AG10803 (cell line): ENCODE measurements around the gene CFL2.

Experiments used
- DNase-seq: peaks from one replicate; pipeline ENCODE4 v3.0.0; 2010; ENCODE audit warnings: low read depth
- H3K4me3 ChIP-seq: 2 replicates; pipeline ENCODE4 v1.5.1; 2011; ENCODE audit warnings: mild to moderate bottlenecking, low read length, control low read depth
- TF ChIP-seq, protein P1 (sequence below): conservative IDR thresholded peaks from 2 replicates; pipeline ENCODE4 v1.5.1; 2011; ENCODE audit warnings: mild to moderate bottlenecking, low read length, control low read depth, inconsistent platforms

Gene CFL2

DNA sequence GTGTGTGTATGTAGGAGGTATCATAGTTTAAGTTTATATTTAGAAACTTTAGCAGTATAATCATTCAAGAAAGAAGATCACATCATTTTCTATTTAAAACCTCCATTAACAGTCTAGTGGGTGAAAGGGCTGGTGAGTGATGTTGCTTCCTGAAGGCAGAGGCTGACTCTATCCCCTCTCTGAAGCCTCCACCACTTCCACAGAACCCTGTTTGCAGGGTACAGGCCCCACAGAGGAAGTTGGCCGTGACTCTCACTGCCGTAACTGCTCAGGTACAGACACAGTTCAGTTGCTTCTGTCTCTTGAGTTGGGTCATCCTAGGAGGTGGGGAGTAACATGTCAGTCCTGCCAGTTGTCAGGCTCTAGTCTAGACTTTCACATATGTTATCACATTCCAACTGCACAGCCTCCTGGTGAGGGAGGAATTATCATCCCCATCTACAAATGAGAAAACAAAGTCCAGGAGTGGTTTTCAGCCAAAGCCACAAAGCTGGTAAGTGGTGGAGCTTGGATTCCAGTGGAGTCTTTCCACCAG, 31.5 kb downstream of the CFL2 start:
- peak; percentile 79 for DNase-seq
- H3K4me3 ChIP-seq = no peak overlapping the region
- TF ChIP-seq, protein P1, sequence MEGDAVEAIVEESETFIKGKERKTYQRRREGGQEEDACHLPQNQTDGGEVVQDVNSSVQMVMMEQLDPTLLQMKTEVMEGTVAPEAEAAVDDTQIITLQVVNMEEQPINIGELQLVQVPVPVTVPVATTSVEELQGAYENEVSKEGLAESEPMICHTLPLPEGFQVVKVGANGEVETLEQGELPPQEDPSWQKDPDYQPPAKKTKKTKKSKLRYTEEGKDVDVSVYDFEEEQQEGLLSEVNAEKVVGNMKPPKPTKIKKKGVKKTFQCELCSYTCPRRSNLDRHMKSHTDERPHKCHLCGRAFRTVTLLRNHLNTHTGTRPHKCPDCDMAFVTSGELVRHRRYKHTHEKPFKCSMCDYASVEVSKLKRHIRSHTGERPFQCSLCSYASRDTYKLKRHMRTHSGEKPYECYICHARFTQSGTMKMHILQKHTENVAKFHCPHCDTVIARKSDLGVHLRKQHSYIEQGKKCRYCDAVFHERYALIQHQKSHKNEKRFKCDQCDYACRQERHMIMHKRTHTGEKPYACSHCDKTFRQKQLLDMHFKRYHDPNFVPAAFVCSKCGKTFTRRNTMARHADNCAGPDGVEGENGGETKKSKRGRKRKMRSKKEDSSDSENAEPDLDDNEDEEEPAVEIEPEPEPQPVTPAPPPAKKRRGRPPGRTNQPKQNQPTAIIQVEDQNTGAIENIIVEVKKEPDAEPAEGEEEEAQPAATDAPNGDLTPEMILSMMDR = no peak

DNA sequence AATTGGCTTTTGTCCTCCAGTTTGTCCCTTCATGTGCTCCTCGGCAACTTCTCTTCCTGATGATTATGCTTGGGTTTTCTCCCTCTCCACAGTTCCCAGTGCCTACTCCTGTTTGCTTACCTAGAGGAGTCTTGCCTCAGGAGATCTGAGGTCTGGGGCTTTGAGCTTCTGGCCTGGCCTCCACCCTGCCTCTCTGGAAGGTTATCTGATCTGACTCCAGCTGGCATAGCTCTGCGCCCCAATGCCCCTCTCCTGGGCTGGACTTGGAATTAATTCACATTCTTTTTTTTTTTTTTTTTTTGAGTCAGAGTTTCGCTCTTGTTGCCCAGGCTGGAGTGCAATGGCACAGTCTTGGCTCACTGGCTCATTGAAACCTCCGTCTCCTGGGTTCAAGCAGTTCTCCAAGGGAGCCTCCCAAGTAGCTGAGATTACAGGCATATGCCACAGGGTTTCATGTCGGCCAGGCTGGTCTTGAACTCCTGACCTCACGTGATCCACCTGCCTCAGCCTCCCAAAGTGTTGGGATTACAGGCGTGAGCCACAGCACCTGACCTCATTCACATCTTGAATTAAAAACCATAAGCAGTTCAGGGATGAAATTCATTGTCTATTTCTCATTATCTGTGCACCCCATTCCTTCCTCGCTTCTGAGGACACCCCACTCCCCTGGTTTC, 33.5 kb downstream of the CFL2 start:
- DNase-seq = no peak
- TF ChIP-seq, protein P1 = no peak
- no peak overlapping the region for H3K4me3 ChIP-seq

DNA sequence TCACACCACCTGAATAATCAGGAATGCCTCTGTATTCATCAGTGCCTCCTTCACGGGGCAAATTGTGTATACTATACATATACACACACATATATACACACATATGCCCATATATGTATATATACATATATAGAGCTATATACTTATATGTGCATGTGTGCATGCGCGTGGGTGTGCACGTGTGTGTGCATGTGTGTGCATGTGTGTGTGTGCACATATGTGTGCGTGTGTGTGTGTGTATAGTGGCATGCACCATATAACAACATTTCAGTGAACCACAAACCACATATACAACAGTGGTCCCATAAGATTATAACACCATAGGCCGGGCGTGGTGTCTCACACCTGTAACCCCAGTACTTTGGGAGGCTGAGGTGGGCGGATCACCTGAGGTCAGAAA, 35.7 kb downstream of the CFL2 start:
- H3K4me3 ChIP-seq = no peak overlapping the region
- TF ChIP-seq, protein P1 = no peak
- DNase-seq = no peak

DNA sequence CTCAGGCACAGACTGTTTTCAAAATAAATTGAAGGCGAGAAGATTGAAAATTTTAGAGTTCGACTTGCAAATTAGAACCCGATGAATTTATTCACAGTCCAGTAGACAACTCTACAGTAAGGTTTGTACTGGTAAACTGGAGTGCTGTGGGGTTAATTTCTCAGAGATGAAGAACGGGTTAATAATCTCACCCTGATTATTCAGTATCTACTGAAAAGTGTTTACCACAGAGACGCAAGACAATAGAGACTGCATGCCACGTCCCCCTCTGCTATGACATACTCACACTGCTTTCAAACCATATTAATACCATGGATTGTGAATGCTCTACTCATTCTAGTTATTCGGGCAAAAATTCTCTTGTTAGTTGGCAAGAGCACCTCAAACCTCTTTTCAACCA, 36.1 kb downstream of the CFL2 start:
- H3K4me3 ChIP-seq = no peak overlapping the region
- TF ChIP-seq, protein P1 = no peak
- DNase-seq = peak; percentile 74

DNA sequence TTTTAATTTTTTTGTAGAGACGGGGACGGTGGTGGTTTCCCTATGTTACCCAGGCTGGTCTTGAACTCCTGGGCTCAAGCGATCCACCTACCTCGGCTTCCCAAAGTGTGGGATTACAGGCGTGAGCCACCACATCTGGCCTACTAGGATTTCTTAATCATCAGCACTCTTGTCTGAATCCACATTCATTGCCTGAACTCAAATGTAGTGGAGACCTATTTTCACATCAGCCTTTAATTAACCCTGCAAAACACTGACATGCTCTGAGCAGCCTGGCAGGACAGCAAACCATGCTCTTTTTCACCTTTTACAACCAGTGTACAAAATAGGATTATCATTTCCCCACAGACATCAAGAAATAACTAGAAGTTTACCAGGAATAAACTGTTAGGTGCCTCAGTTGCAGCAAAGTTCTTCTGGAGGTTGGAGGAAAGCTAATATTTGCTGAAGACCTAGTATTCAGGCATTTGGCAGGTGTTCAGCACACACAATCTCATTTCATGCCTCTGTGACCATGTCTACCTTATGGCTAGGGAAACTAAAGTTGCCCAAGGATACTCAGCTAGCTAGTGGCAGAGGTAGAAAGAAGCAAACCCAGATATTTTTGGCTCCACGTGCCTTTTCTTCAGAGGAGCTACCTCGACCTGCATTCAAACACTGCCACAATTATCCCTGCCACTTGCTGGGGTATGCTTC, 37.7 kb downstream of the CFL2 start:
- TF ChIP-seq, protein P1 = no peak
- H3K4me3 ChIP-seq = no peak overlapping the region
- peak; percentile 38 for DNase-seq

DNA sequence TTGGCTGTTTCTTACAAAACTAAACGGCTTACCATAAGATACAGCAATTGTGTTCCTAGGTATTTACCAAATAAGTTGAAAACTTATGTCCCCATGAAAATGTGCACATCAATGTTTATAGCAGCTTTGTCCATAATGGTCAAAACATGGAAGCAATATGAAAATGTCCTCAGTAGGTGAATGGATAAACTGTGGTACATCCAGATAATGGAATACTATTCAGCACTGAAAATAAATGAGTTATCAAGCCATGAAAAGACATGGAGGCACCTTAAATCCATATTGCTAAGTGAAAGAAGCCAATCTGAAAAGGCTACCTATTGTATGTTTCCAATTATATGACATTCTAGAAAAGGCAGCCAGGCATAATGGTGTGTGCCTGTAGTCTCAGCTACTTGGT, 40.7 kb downstream of the CFL2 start:
- TF ChIP-seq, protein P1 = no peak
- DNase-seq = no peak
- H3K4me3 ChIP-seq = no peak overlapping the region

DNA sequence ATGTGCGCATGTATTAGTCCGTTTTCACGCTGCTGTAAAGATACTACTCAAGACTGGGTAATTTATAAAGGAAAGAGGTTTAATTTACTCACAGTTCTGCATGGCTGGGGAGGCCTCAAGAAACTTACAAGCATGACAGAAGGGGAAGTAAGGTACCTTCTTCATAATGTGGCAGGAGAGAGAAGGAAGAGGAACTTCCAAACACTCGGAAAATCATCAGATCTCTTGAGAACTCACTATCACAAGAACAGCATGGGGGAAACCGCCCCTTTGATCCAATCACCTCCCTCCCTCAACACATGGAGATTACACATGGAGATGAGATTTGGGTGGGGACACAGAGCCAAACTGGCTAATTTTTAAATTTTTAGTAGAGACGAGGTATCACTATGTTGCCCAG, 42.7 kb downstream of the CFL2 start:
- TF ChIP-seq, protein P1 = no peak
- DNase-seq = no peak
- no peak overlapping the region for H3K4me3 ChIP-seq
